Stimulated activated CD4-positive, alpha-beta T cell treated with anti-CD3 and anti-CD28 coated beads, Interleukin-1b, Interleukin-23, amount 100 ng/mL, for 24 hours (primary cell): ENCODE results near the gene PRR7.

ENCODE experiments used
- DNase-seq, 4 experiments: peaks; one replicate each; pipeline ENCODE4 v3.0.0-alpha.2; 2020; ENCODE audit warnings: low read depth in 4 of 4, low spot score in 1 of 4

The PRR7 gene

DNA sequence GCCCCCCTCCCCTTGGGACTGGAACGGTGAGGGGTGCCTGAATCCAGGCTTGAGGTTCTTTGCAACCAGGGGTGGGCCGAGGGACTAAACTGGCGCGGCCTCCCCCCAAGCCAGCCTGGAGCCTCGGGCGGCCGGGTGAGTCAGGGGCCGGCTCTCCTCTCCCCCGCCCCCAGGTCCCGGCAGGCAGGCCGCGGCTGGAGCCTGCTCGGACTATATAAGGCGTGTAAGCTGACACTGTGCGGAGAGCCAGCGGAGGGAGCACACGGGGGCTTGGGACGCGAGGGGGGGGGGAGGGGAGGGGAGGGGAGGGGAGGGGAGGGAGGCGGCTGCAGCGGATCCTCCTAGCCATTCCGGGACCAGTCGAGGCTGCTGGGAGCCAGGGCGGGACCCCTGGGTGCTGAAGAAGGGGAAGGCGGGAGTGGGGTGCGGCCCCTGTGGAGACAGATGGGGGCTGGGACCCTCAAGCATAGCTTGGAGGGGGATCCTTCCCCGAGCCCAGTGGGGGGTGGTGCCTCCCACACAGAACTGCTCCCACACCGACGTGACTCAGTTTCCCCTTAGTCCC lies 50.2 kb downstream of the PRR7 start:
- no peak for DNase-seq

DNA sequence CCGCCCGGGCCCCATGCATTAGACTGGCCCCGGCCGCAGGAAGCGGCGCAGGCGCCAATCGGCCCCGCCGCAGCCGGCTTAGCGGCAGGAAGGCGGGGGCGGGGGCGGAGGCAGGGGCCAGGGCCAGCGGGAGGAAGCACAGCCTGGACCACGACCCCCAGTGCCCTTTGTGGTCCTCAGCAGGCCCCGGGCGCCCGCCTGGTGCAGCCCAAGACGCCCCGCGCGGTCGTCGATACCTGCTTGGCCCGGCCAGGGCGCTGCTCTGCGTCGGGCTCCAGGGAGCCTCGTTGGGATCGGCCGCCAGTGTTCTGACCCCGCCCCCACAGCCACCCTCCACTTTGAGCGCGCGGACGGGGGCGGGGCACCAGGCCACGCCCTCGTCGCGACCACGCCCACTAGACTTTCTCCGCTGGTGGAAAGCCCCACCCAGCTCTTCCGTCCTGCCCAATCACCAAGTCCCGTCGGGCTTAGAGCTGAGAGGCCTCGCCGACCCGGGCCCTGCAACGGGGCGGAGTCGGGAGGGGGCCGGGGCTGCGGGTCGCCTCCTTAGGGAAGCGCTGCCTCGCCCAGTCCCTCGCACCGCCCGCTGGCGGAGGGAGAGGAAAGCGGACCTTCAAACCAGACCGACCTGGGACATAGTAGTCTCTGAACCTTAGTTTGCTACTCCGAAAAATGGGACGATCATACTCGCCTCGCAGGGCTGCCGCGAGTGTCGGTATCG lies 50.8 kb downstream of the PRR7 start, which contains the start of gene PDLIM7:
PDLIM7 (minus strand) TSS at position 313 of the 721 bp plus-strand sequence. CDS start 1,092 bp downstream, outside the sequence.
- peak; percentile 81 to 96 (median 92) for DNase-seq

DNA sequence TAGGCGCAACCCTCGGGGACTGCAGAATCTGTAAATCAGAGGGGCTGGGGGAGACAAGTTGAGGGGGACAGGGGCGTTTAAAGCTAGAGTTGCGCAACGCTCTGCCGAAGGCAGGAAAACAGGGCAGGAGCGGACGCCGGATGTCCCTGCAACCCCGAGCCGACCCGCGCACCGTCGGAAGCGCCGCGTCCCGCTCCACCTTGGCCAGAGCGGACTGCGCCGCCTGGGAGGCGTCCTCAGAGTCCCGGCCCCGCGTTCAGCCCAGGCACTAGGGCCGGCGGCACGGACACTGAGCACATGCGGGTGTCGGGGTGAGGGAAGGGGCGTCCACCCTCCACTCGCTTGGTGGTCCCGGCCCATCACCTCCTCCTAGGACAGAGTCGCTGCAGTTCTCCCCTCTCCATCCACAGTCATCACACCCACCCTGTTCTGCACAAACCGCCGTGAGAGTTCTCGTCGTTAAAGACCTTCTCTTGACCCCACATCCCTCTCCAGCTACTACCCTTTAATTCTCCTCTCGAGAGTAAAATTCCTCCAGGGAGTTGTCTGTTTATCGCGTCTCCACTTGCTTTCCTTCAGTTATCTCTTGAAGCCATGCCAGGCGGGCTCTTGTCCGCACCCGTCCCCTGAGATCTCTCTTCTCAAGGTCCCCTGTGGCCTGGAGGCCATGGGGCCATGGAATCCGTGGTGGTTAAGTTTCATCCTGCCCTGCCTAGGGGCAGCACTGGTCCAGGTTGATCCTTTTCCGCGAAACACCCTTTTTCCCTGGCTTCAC lies 51.6 kb downstream of the PRR7 start:
- no peak for DNase-seq

DNA sequence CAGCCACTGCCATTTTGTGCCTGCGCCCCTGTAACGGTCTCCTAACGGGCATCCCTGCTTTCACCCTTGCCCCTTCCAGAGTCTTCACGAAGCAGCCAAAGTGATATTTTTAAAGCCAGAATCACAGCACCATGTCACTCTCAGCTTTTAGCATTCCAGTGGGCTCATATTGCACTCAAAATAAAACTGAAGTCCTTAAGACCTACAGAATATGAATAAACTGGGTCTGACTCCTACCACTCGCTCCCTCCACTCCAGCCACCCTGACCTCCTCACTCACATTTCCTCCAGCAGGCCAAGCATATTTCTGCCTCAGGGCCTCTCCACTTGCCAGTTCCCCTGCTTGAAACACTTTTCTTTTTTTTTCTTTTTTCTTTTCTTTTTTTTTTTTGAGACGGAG lies 53.2 kb downstream of the PRR7 start:
- no peak for DNase-seq

DNA sequence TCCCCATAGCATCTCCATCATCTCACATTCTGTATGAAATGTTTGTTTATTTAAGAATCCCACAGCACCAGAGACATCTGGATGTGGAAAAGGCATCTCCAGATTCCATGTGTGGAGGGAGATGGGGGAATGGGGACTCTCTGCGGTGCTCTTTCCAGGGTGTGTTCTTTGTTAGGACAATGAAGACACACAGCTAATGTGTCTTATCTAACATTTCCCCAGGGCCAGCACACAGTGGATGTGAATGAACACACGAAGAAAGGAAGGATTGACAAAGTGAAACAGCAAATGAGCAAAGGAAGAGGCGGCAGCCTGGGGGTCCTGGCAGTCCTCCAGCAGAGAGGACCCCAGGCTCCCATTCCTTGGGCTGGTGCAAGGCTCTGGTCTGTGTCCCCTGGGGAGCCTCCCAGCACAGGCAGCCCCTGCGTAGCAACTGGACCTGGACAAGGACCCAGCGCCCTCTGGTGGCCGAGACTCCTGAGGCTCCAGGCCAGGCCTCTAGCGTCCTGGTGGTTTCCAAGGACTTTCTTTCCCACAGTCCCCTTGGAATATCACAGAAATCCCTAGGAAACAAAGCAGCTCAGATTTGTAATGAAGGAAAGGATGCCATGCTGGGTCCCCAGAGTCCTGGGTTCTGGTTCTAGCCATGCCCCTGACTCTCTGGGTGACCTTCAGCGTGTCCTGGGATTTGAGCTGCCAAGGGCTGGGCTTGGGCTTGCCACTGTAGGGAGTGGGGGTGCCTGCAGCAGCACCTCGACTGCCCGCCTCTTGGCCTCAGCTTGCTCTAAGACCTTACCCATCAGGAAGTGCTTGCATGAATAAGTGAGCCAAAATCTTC lies 54.3 kb downstream of the PRR7 start:
- peak; percentile 78 to 90 (median 84) for DNase-seq

DNA sequence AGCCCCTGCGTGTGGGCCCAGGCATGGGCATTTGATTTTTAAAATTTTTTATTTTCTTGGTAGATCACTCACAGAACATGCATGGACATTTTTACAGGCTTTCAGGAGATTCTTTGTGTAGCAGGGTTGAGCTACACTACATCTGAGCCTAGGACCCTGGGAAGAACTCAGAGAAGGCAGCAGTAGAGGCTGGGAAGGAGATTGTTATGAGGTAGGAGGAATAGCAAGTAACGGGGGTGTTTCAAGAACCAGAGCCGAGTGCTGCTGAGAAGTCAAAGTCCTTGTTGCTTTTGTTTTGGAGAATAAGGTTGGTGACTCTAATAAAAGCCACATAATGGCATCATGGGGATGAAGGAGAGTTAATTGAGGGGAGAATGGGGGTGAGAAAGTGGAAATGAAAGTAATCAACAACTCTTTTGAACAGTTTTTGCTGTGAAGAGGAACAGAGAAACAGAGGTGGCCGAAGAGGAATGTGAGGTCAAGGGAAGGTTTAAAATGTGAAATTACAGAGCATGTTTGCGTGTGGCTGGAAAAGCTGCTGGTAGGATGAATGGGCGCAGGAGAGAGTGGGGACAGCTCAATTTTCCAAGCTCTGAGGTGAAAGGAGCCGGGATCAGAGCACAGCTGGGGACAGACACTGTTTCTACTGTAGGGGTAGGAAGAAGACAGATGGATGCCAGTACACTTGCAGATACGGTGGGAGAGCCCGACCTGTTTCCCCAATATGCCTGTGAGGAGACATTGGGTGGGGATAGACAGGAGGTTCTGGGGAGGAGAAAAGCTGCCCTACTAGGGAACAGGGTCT lies 55.5 kb downstream of the PRR7 start:
- DNase-seq, result no peak

DNA sequence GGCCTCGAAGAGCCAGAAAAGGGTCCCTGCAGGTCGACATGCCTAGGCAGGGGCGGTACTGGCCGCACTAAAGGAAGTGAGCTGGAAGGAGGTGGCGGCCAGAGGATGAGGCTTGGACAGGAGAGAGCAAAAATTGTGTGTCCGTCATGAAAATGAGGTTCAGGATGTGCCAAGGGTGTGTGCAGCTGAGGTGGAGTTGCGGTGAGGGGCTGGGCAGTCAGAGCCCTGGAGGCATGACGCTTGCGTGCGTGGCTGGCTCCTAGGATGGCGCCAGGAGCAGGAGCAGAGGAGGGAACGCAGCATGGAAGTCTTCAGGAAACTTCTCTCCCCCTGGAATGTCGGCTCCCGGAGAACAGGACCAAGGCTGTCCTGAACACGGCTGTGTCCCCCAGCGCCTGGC lies 56.3 kb downstream of the PRR7 start:
- DNase-seq, result no peak

DNA sequence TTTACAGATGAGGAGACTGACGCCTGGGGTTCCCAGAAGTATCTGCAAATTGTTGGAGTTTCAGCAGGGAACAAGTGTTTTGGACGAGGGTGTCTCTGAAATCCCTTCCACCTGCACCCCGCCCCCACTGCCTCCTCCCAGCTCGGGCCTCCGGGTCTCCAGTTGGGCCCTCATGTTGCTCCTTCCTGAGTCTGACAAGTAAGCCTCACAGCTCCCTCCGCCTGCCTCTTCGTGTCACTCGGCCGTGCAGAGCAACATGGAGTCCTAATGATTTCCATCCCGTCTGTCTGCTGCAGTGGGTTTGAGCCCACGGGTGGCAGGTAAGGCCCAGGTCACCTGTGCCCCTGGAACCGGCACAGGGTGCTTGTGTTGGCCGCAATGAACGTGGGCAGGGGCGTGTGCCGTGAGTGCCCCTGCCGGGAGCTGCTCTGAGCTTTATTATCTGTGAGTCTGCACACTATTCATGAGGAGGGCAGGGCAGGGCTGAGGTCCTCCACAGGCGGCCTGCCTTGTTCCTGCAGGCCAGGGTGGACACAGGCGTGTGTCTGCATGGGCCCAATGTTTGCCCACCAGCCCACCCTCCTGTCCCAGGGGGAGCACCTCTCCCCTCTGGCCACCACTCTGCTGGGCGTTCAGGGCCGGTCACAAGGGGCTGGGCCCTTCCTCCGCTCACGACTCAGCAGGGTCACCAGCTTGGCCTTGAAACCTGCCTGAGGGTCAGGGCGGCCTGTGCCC lies 56.9 kb downstream of the PRR7 start:
- no peak for DNase-seq

DNA sequence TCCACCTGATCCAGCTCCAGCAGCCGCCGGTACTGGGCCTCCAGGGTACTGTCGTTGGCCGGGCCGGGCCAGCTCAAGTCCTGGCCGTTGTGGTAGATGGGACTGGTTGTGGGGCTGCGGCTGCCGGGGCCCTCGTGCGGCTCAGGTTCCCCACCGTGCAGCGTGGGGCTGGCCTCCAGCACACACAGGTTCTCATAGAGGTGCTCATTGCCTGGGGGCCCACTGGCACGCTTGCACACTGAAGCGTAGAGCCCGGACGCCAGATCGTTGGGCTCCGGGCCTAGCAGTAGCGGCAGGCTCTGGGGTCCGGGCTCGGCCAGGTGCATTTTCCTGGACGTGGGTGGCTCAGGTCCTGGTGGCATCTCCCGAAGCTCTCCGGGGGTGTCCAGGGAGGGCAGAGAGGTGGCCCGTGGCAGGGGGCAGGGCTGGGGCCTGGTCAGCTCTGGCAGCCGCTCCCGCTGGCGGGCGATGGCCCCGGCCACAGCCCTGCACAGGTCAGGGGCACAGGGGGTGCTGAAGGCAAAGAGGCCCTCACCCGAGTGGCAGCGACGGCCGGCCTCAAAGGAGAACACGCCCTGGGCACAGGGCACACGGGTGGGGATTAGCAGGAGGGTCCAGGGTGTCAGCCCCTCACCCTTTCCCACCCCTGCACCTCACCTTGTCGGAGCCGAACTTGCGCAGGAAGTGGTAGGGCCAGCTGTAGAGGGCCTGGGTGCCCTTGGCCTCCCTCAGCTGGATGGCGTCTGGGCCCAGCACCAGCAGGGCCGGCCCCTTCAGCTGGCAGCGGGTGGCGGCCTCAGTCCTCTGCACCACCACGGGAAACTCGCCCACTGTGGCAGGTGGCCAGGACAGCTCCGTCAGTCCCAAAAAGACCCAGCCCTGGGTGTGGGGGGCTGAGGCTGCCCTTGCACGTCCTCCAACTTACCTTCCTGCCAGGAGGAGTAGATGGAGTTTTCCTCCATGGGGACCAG lies 57.8 kb downstream of the PRR7 start:
- no peak for DNase-seq

DNA sequence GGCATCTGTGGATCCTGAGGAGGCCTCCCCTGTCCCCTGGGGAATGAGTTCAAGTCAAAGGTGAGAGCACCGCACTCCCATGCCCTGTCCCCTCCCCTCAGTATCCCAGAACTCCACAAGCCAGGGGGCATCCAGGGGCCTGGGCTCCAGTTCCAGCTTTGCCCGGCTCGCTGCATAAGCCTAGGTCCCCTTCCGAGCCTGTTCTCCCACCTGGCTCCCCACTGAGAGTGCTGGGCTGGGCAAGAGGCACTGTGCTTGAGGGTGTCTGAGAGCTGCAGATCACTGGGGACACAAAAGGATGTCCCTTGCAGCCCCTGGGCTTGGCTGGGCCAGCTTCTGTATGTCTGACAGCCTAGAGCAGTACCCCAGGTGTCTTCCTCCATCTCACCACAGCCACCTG lies 58.5 kb downstream of the PRR7 start:
- DNase-seq, result no peak
